ENCODE data around the gene ABCC5. TPM values are rescaled to one million over a fixed set of nuclear protein-coding genes. Genes with fewer than 3 reads are reported as not detected.
"Not testable (repeated sequence)": the region's sequence is repeated elsewhere in the genome, so short reads cannot be mapped to it uniquely, and the experiment has no call there.

ABCC5 gene
- total and polyA plus RNA-seq, 2 experiments from 2014 or later, result 14.7 to 17.1 TPM

- WGBS, 2 experiments (ENCODE audit: low coverage in 1 of 2, low lambda C conversion rate in 2 of 2, missing lambda C conversion rate in 2 of 2), result 96 to 100% methylated on average over 2 of the region's 2 CpGs
- no peak for DNase-seq
- no peaks in the 10 kb centered on the region for H3K9me2 ChIP-seq (ENCODE audit: insufficient read depth)
- no peaks in the 10 kb centered on the region for H3F3A ChIP-seq (ENCODE audit: insufficient read depth)
- no peak overlapping the region for H3K27ac ChIP-seq
- H3K36me3 ChIP-seq (ENCODE audit: low read depth), result no peaks in the 10 kb centered on the region
- no peak overlapping the region for H3K4me3 ChIP-seq
- no peak overlapping the region for H3K9ac ChIP-seq
- H3K4me1 ChIP-seq (ENCODE audit: insufficient read depth), result peaks cover 17% of the 10 kb centered on the region
- no peak overlapping the region for H3K4me2 ChIP-seq (ENCODE audit: unreplicated experiment)
- no peak overlapping the region for H2AFZ ChIP-seq
- H4K20me1 ChIP-seq (ENCODE audit: insufficient read depth), result peaks cover 4% of the 10 kb centered on the region
- peaks cover 99% of the 10 kb centered on the region for H3K79me2 ChIP-seq (ENCODE audit: insufficient read depth)
- in situ Hi-C loops (cut with MboI), result no loop called here
- no peaks in the 10 kb centered on the region for H3K9me3 ChIP-seq (ENCODE audit: low read depth)
- no peaks in the 10 kb centered on the region for H3K27me3 ChIP-seq (replicated peaks; ENCODE audit: insufficient read depth)
- TF ChIP-seq EZH2phosphoT487 (IDR thresholded peaks at IDR 0.05; ENCODE audit: insufficient read depth, low read depth), result no peak
- no peak for TF ChIP-seq EZH2 (IDR thresholded peaks at IDR 0.05; ENCODE audit: insufficient read depth, poor library complexity, severe bottlenecking)
Observed at GRCh38 chr3:183879243-183879642, 138.4 kb downstream of the ABCC5 start.

- Histone ChIP-seq H2AFZ (no peak overlapping the region), H3K27ac (no peak overlapping the region), H3K4me2 (ENCODE audit: unreplicated experiment) (no peak overlapping the region), H4K20me1 (ENCODE audit: insufficient read depth) (peaks cover 4% of the 10 kb centered on the region), H3K9me3 (ENCODE audit: low read depth) (no peaks in the 10 kb centered on the region), H3K9me2 (ENCODE audit: insufficient read depth) (no peaks in the 10 kb centered on the region), H3K36me3 (ENCODE audit: low read depth) (no peaks in the 10 kb centered on the region), H3F3A (ENCODE audit: insufficient read depth) (no peaks in the 10 kb centered on the region), H3K9ac (no peak overlapping the region), H3K4me3 (no peak overlapping the region), H3K79me2 (ENCODE audit: insufficient read depth) (peaks cover 99% of the 10 kb centered on the region), H3K4me1 (ENCODE audit: insufficient read depth) (peaks cover 9% of the 10 kb centered on the region), H3K27me3 (replicated peaks; ENCODE audit: insufficient read depth) (no peaks in the 10 kb centered on the region)
- in situ Hi-C loops (cut with MboI), result no loop called here
- 94 to 99% methylated on average over 8 of the region's 8 CpGs for WGBS, 2 experiments (ENCODE audit: low coverage in 1 of 2, low lambda C conversion rate in 2 of 2, missing lambda C conversion rate in 2 of 2)
- DNase-seq, result no peak
- TF ChIP-seq EZH2phosphoT487 (IDR thresholded peaks at IDR 0.05; ENCODE audit: insufficient read depth, low read depth), result no peak
- TF ChIP-seq EZH2 (IDR thresholded peaks at IDR 0.05; ENCODE audit: insufficient read depth, poor library complexity, severe bottlenecking), result no peak
Observed at GRCh38 chr3:183878071-183878470, 139.6 kb downstream of the ABCC5 start.

GRCh38 chr3:183877227-183877626 is 140.5 kb downstream of the ABCC5 start:
- H3K4me3 ChIP-seq; H3F3A ChIP-seq (ENCODE audit: insufficient read depth); in situ Hi-C loops (cut with MboI); H2AFZ ChIP-seq; H3K4me2 ChIP-seq (ENCODE audit: unreplicated experiment); H3K27ac ChIP-seq; H3K9ac ChIP-seq; H3K9me3 ChIP-seq (ENCODE audit: low read depth); H3K27me3 ChIP-seq (replicated peaks; ENCODE audit: insufficient read depth); DNase-seq; H4K20me1 ChIP-seq (ENCODE audit: insufficient read depth); H3K9me2 ChIP-seq (ENCODE audit: insufficient read depth); H3K36me3 ChIP-seq (ENCODE audit: low read depth); H3K4me1 ChIP-seq (ENCODE audit: insufficient read depth): not testable (repeated sequence)
- WGBS, 2 experiments (ENCODE audit: low coverage in 1 of 2, low lambda C conversion rate in 2 of 2, missing lambda C conversion rate in 2 of 2), result 95 to 98% methylated on average over 5 of the region's 5 CpGs
- H3K79me2 ChIP-seq (ENCODE audit: insufficient read depth), result peaks cover 99% of the 10 kb centered on the region

GRCh38 chr3:183875411-183875810 is 142.3 kb downstream of the ABCC5 start:
- H3K36me3 ChIP-seq (ENCODE audit: low read depth), result no peaks in the 10 kb centered on the region
- H3K4me3 ChIP-seq, result no peak overlapping the region
- no peak for DNase-seq
- H3K9me3 ChIP-seq (ENCODE audit: low read depth), result no peaks in the 10 kb centered on the region
- no peak overlapping the region for H3K4me2 ChIP-seq (ENCODE audit: unreplicated experiment)
- H4K20me1 ChIP-seq (ENCODE audit: insufficient read depth), result peaks cover 15% of the 10 kb centered on the region
- in situ Hi-C loops (cut with MboI), result no loop called here
- no peak overlapping the region for H3K9ac ChIP-seq
- TF ChIP-seq EZH2phosphoT487 (IDR thresholded peaks at IDR 0.05; ENCODE audit: insufficient read depth, low read depth), result no peak
- no peak for TF ChIP-seq EZH2 (IDR thresholded peaks at IDR 0.05; ENCODE audit: insufficient read depth, poor library complexity, severe bottlenecking)
- no peaks in the 10 kb centered on the region for H3K27me3 ChIP-seq (replicated peaks; ENCODE audit: insufficient read depth)
- no peaks in the 10 kb centered on the region for H3F3A ChIP-seq (ENCODE audit: insufficient read depth)
- no peaks in the 10 kb centered on the region for H3K4me1 ChIP-seq (ENCODE audit: insufficient read depth)
- H3K9me2 ChIP-seq (ENCODE audit: insufficient read depth), result no peaks in the 10 kb centered on the region
- H3K27ac ChIP-seq, result no peak overlapping the region
- H3K79me2 ChIP-seq (ENCODE audit: insufficient read depth), result peaks cover 100% of the 10 kb centered on the region
- H2AFZ ChIP-seq, result no peak overlapping the region

DNA sequence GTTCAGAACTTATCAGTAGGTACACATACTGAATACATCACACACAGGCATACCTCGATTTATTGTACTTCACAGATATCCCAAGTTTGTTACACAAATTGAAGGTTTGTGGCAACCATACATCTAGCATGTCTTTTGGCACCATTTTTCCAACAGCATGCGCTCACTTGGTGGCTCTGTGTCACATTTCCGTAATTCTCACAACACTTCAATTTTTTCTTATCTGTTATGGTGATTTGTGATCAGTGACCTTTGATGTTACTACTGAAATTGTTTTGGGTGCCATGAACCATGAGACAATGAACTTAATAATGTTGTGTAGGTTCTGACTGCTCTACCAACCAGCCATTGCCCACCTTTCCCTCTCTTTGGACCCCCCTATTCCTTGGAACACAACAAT is 143.8 kb downstream of the ABCC5 start:
- Histone ChIP-seq H3K27me3 (replicated peaks; ENCODE audit: insufficient read depth) (no peaks in the 10 kb centered on the region), H3K9ac (no peak overlapping the region), H3K36me3 (ENCODE audit: low read depth) (no peaks in the 10 kb centered on the region), H3F3A (ENCODE audit: insufficient read depth) (no peaks in the 10 kb centered on the region), H3K9me2 (ENCODE audit: insufficient read depth) (no peaks in the 10 kb centered on the region), H3K4me3 (no peak overlapping the region), H3K4me1 (ENCODE audit: insufficient read depth) (no peaks in the 10 kb centered on the region), H3K4me2 (ENCODE audit: unreplicated experiment) (no peak overlapping the region), H3K9me3 (ENCODE audit: low read depth) (no peaks in the 10 kb centered on the region), H2AFZ (no peak overlapping the region), H3K79me2 (ENCODE audit: insufficient read depth) (peaks cover 100% of the 10 kb centered on the region), H4K20me1 (ENCODE audit: insufficient read depth) (peaks cover 16% of the 10 kb centered on the region), H3K27ac (no peak overlapping the region)
- WGBS, 2 experiments (ENCODE audit: low coverage in 1 of 2, low lambda C conversion rate in 2 of 2, missing lambda C conversion rate in 2 of 2), result 98 to 99% methylated on average over 3 of the region's 3 CpGs
- in situ Hi-C loops (cut with MboI), result no loop called here
- no peak for DNase-seq
- TF ChIP-seq EZH2phosphoT487 (IDR thresholded peaks at IDR 0.05; ENCODE audit: insufficient read depth, low read depth), result no peak
- TF ChIP-seq EZH2 (IDR thresholded peaks at IDR 0.05; ENCODE audit: insufficient read depth, poor library complexity, severe bottlenecking), result no peak
